GM23248 (cell line): Measurements from ENCODE around the gene GRM7.

ENCODE experiments used
- EZH2 ChIP-seq: fragments of 200-600 bp; sonication (generic); IDR thresholded peaks from 2 replicates; pipeline ENCODE4 v1.6.1; 2018; ENCODE audit warnings: antibody characterized with exemption, mild to moderate bottlenecking; ENCODE audit not compliant: insufficient read depth, poor library complexity, severe bottlenecking
- EZH2phosphoT487 ChIP-seq: fragments of 200-600 bp; sonication (generic); IDR thresholded peaks from 2 replicates; pipeline ENCODE4 v1.6.1; 2018; ENCODE audit warnings: antibody characterized with exemption, moderate library complexity, mild to moderate bottlenecking, low read depth; ENCODE audit not compliant: insufficient read depth

- TF ChIP-seq EZH2 (no peak), EZH2phosphoT487 (no peak)
These were observed 595.5 kb downstream of the GRM7 start for GRCh38 chr3:7456386-7456785.
